HG03342 (cell line): Measurements from ENCODE around the gene RRM2.
"Not testable (repeated sequence)": the region's sequence is repeated elsewhere in the genome, so short reads cannot be mapped to it uniquely, and the experiment has no call there.

Experiments
- ATAC-seq: cut with Tn5 transposase; IDR thresholded peaks from one replicate; pipeline ENCODE4 v1.9.1; 2021; ENCODE audit warnings: mild to moderate bottlenecking, moderate library complexity; ENCODE audit not compliant: unreplicated experiment

Gene RRM2

DNA sequence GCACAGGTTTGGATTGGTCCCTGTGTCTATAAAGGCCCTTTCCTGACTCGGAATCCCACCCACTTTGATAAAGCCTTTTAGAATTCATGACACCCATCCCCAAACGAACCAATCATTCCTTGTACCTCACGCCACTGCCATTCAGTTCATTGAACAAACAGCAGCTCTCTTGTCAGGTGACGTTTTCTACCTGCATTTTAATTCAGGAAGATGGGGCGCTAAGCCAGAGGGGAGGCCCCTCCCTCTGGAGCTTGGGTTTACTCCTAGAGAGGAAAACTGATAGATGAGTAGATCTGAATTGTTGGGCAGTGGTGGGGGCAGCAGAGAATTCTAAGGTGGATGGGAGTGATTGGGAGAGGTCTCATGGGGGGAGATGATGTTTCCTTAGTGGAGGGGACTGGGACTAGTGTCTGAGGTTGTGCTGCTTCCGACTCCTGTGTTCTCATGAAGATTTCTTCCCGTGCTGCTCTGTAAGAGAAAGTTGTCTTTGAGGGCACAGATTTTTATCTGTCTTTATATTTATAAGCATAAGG, 9.6 kb downstream of the RRM2 start:
- no peak for ATAC-seq

- ATAC-seq, result no peak
Observed at GRCh38 chr2:10132596-10132995, 10.1 kb downstream of the RRM2 start.

DNA sequence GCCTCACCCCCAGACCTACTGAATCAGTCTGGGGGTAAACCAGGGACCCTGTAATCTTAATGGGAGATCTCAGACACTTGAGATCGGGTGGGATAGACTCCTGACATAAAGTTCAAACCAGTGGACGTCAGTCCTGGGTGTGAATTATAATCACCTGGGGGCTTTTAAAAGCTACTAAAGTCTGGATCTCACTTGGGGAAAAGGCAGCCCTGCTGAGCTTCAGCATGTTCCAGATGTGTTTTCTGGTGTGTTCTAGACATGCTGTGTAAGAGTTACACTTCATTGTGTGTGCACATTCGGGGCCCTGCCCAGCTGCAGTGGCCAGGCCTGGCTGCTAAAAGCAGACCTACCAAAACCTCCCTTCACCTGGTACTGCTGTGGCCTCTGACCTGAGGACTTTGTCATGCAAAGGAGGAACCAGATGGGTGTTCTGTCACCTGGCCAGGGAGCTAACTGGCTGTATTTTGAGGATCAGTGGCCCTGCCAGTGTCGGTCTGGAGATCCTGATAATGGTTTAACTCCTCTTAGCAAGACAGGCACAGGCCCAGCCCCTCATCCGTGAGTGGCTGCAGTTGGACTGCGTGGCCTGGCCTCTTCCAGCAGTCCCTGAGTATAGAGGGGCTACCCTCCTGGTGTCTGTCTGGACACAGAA, 10.6 kb downstream of the RRM2 start:
- ATAC-seq, result no peak

DNA sequence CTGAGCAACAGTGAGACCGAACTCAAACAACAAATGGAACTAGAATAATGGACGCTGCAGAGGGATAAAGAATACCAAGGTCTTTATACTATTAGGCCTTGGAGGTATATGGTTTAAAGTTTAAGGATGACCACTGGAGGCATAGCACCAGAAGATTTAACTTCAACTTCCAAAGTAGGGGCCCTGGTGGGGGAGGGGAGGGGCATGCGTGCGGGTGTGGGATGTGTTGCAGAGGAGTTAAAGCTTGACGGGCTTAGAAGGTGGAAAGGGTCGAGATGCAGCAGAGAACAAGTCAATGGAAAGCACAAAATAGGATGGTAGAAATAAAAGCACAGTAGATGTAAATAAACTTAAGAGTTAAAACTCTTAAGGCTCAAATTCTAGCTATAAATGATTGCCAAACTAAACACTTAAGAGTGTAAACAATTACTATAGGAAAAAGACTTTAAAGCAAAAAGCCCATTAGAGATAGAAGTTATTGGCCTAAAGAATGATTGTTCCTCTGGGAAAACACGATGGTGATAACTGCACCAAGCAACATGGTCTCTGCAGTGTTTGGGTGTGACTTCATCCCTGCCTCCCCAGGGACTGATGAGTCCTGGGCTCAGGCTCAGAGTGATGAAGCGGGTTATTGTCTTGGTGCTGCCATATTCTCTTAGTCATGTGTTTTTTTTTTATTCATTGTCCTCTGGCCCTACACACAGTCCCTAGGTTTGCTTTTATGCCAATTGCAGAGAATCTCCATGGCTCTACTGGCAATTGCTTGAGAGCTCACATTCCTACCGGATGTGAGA, 13.0 kb downstream of the RRM2 start:
- ATAC-seq, result no peak

GRCh38 chr2:10136101-10136934, 13.8 kb downstream of the RRM2 start:
- no peak for ATAC-seq

DNA sequence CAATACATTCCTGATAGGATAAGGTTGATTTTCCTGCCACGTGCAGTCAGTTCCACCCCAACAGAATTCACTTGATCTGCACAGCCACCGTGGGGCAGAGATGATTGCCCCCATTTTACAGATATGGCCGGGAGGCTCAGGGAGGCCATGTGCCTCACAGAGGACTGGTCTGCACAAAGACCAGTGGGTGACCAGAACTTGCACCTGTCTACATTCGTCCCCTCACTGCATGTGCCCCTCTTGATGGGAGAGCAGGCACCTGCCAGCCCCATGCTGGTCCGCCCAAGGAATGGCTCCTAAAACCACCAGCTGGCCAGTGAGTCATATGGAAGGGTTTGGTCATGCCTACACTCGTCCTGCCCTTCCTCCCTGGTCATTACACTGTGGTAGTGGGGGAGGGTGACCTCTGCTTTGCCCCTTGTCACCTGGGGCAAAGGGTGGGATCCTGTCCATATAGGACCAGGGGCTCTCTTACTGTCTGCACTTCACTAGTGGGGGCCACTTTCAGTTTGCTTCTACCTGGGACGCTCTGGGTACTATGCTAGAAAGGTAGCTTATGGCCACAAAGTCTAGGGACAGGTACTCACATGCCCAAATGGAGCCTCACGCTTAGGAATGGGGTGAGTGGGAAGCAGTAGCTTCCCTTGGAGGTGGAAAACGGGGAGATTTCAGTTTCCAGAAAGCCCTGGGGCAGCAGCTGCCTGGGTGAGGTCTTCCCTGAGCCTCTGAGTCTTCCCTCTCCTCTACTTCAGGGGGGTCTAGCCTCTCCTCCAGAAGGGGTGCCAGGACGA, 14.7 kb downstream of the RRM2 start:
- no peak for ATAC-seq

DNA sequence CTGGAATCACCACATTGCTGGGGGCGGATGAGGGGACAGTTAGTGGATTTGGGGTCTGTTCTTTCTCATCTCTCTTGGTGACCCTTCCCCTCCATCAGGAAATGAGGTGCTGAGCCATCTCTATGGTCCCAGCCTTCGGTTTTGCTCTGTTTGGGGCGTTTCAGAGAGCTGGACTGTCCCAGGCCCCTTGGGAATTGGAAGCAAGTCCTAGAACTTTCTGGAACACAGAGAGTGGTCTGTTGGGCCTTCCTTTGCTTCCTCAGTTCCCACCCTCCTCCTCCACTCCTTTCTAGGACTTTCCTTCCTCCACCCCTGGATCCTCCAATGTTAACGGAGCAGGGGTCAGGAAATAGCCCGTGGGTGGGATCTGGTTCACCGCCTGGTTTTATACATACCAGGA, 17.0 kb downstream of the RRM2 start:
- no peak for ATAC-seq

DNA sequence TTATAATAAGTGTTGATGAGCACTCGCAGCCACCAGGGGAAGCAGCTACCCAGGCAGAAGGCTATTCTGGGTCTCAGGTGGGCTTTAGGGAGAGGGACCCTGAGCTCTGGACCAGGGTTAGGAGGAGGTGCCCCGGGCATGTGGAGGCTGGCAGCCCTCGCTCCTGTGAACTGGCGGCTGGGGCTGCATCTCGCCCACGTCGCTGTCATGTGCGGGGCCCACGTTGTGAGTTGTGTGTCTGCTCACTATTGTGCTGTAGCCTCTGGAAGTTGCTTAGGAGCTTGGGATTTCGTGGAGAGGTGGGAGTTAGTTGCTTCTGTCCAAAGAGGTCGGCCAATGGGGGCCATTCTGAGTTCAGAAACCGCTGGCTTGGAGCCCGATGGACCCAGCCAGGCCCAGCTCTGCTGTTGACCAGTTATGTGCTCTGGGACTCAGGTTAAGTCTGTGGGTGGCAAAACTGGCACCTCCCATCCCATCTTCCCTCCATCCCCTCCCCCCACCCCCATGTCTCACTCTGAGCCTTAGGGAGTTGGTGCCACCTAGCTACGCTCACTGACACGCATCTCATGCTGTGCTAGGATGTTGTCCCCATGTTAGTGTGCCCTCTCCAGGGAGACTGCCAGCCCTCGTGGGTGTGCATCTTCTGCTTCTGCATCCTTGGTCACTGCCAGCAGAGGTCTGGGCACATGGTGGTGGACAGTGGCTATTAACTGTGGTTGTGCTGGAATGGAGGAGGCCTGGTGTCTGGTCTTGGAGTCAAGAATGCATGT, 18.5 kb downstream of the RRM2 start:
- no peak for ATAC-seq

- ATAC-seq, result no peak
Observed at GRCh38 chr2:10141736-10142639, 19.4 kb downstream of the RRM2 start.

GRCh38 chr2:10142640-10142965, 20.1 kb downstream of the RRM2 start:
- no peak for ATAC-seq

GRCh38 chr2:10144771-10145518, 22.4 kb downstream of the RRM2 start:
- no peak for ATAC-seq

DNA sequence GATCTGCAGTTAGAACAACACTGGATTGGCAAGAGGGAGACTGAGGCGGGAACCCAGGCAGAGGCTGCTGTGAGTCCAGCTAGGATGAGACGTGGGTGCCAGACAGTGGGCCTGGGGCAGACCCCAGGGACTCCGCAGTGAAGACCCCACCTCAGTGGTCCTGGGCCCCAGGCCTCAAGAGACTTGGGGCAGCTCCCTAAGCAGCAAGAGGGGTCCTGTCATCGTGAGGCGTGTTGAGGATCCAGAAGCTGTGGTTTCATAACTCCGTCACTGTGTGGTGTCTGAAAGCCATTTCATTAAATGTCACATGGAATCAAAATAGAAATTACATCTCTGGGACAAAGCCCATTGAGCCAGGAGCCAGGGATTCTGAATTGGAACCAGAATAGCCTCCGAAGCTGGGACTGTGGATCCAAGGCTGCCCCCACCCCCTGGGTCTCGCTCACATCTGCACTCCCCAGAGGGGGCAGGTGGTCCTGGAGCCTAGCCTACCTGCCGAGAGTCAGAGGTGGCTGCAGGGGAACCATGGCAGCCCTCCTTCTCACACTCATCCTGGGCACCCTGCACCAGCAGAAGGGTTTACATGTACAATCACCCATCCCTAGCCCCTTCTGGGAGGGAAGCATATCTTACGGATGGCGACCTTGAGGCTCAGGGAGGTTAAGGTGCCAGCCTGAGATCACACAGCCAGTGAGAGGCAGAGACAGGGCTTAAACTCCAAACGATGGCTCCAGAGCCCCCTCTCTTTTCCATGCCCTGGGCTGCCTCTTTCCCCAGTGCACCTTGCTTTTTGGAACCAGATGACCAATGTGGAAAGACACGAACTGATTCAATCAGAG, 23.2 kb downstream of the RRM2 start:
- ATAC-seq, result no peak

GRCh38 chr2:10146366-10147005, 23.9 kb downstream of the RRM2 start:
- no peak for ATAC-seq

DNA sequence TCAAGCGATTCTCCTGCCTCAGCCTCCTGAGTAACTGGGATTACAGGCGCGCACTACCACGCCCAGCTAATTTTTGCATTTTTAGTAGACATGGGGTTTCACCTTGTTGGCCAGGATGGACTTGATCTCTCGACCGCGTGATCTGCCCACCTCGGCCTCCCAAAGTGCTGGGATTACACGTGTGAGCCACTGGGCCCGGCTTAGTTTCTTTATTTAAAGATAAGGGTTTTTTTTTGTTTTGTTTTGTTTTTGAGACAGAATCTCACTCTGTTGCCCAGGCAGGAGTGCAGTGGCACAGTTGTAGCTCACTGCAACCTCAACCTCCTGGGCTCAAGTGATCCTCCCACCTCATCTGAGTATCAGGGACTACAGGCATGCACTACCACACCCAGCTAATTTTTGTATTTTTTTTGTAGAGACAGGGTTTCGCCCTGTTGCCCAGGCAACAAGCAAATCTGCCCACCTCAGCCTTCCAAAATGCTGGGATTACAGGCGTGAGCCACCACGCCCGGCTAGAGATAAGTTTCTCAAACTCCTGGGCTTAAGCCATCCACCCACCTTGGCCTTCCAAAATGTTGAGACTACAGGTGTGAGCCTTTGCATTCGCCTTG, 24.6 kb downstream of the RRM2 start:
- ATAC-seq, result not testable (repeated sequence)

DNA sequence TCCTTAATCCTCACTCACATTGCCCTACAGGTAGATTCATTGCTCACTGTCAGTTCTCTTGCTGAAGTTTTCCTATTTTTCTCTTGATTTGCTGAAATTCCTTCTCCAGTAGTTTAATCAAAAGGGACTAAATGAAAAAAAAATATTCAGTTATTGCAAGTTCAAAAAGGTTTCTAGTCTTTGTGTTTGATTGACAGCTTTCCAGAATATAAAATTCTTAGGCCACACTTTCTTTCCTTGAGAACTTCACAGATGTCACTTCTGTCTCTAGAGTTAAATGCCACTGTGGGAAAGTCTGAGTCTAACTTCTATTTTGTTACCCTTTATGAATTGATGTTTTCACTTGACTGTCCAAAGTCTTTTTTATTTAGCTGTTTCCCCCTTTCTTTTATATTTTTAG, 25.7 kb downstream of the RRM2 start:
- ATAC-seq, result no peak

GRCh38 chr2:10149635-10150034, 27.1 kb downstream of the RRM2 start:
- no peak for ATAC-seq

DNA sequence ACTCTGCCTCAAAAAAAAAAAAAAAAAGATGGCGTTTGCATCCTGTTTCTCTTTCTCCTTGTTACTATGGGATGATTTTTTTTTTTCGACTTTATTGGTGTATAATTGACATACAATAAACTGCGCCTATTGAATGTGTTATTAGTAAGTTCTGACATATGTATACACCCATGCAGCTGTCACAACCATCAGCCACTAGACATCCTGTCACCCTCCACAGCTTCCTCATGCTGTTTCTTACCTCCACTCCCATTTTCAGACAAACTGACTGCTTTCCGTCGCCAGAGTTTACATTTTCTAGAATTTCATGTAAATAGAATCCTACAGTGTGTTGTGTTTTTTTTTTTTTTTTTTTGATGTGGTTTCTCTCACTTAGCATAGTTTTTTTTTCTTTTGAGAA, 27.9 kb downstream of the RRM2 start:
- ATAC-seq, result no peak
